Thymus (tissue), 11 donors: ENCODE results near the gene SIRT2. TPM values are rescaled to one million over a fixed set of nuclear protein-coding genes. Genes with fewer than 3 reads are reported as not detected.
A peak's percentile ranks its signal among the peaks of the same experiment; 100 is the strongest.

ENCODE experiments used
- DNase-seq, 9 donors: peaks; one replicate each; pipeline ENCODE4 v3.0.0-alpha.2; 2013; ENCODE audit warnings: low spot score in 9 of 9, low read depth in 6 of 9, missing footprints in 1 of 9
- H3K27ac ChIP-seq, 2 donors: one replicate each; pipeline ENCODE4 v1.5.1; 2013; ENCODE audit warnings: control low read depth in 1 of 2, low read depth in 1 of 2, low read length in 1 of 2, mild to moderate bottlenecking in 1 of 2, moderate library complexity in 1 of 2
- H3K27me3 ChIP-seq, 2 donors: one replicate each; pipeline ENCODE4 v1.5.1; 2013; ENCODE audit warnings: low read length in 1 of 2; ENCODE audit not compliant: control insufficient read depth in 2 of 2, insufficient read depth in 1 of 2
- H3K36me3 ChIP-seq, 2 donors: one replicate each; pipeline ENCODE4 v1.5.1; 2013; ENCODE audit warnings: low read length in 1 of 2, mild to moderate bottlenecking in 1 of 2, moderate library complexity in 1 of 2; ENCODE audit not compliant: control insufficient read depth in 2 of 2, insufficient read depth in 2 of 2
- H3K4me1 ChIP-seq, 2 donors: one replicate each; pipeline ENCODE4 v1.5.1; 2013; ENCODE audit warnings: low read length in 2 of 2; ENCODE audit not compliant: control insufficient read depth in 2 of 2, insufficient read depth in 2 of 2
- H3K4me3 ChIP-seq, 2 donors: one replicate each; pipeline ENCODE4 v1.5.1; 2013; ENCODE audit warnings: low read length in 2 of 2, control low read depth in 1 of 2, mild to moderate bottlenecking in 1 of 2
- H3K9me3 ChIP-seq, 2 donors: one replicate each; pipeline ENCODE4 v1.5.1; 2013; ENCODE audit warnings: low read length in 1 of 2, mild to moderate bottlenecking in 1 of 2; ENCODE audit not compliant: control insufficient read depth in 2 of 2, insufficient read depth in 1 of 2
- WGBS: extraction: QIAGEN DNeasy Blood & Tissue Kit; methylation state at CpG from one replicate; pipeline ENCODE4 v1.1.7; 2013; 5-methylcytosine and 5-hydroxymethylcytosine counted together
- polyA plus RNA-seq: library from polyadenylated mRNA; stranded (reverse); fragments of 200-250 nt; gene quantifications from one replicate; pipeline ENCODE4 v1.2.3, GENCODE V29; 2013
- total RNA-seq: library from RNA; stranded (reverse); fragments of 120-200 nt; gene quantifications from one replicate; pipeline ENCODE4 v1.2.4, GENCODE V29; 2013
- donor health status: healthy.

Gene SIRT2
- total and polyA plus RNA-seq, 2 donors, result 26.8 to 38.3 TPM

- Histone ChIP-seq H3K4me3 (peak overlapping the region; percentile 66 to 95), H3K9me3 (peaks cover 0 to 3% of the 10 kb centered on the region in 2 donors), H3K4me1 (peaks cover 27 to 39% of the 10 kb centered on the region in 2 donors), H3K36me3 (peaks cover 3 to 12% of the 10 kb centered on the region in 2 donors), H3K27ac (peak overlapping the region; percentile 82 to 98), H3K27me3 (peaks cover 0 to 4% of the 10 kb centered on the region in 2 donors)
- peak in 3 of 9 donors; percentile 27 to 53 (median 33) for DNase-seq
- WGBS, result 5% methylated on average over 52 of the region's 52 CpGs
Measured at GRCh38 chr19:38852231-38853044, 47.0 kb downstream of the SIRT2 start.

GRCh38 chr19:38851622-38852230 is 47.7 kb downstream of the SIRT2 start:
- DNase-seq, result peak in 7 of 9 donors; percentile 75 to 91 (median 78)
- under 1% methylated on average over 67 of the region's 67 CpGs for WGBS
- peak overlapping the region; percentile 75 to 95 for H3K4me3 ChIP-seq
- peaks cover 10 to 19% of the 10 kb centered on the region in 2 donors for H3K36me3 ChIP-seq
- peaks cover 0 to 3% of the 10 kb centered on the region in 2 donors for H3K9me3 ChIP-seq
- H3K27ac ChIP-seq, result peak overlapping the region; percentile 98 to 100
- H3K27me3 ChIP-seq, result peaks cover 0 to 4% of the 10 kb centered on the region in 2 donors
- H3K4me1 ChIP-seq, result peaks cover 27 to 42% of the 10 kb centered on the region in 2 donors

GRCh38 chr19:38850976-38851621 is 48.3 kb downstream of the SIRT2 start:
- DNase-seq, result peak in 3 of 9 donors; percentile 37 to 68 (median 41)
- Histone ChIP-seq H3K4me3 (peak overlapping the region; percentile 75 to 95), H3K4me1 (peaks cover 27 to 42% of the 10 kb centered on the region in 2 donors), H3K27ac (peak overlapping the region; percentile 98 to 100), H3K27me3 (peaks cover 0 to 4% of the 10 kb centered on the region in 2 donors), H3K36me3 (peaks cover 16 to 25% of the 10 kb centered on the region in 2 donors), H3K9me3 (peaks cover 0 to 3% of the 10 kb centered on the region in 2 donors)
- 2% methylated on average over 40 of the region's 40 CpGs for WGBS

GRCh38 chr19:38850436-38850975 is 48.9 kb downstream of the SIRT2 start:
- WGBS, result under 1% methylated on average over 26 of the region's 26 CpGs
- peak overlapping the region; percentile 75 to 95 for H3K4me3 ChIP-seq
- H3K36me3 ChIP-seq, result peaks cover 22 to 31% of the 10 kb centered on the region in 2 donors
- peak in 4 of 9 donors; percentile 99 to 100 (median 100) for DNase-seq
- peak overlapping the region; percentile 98 to 100 for H3K27ac ChIP-seq
- H3K9me3 ChIP-seq, result peaks cover 0 to 3% of the 10 kb centered on the region in 2 donors
- peaks cover 0 to 4% of the 10 kb centered on the region in 2 donors for H3K27me3 ChIP-seq
- peaks cover 27 to 42% of the 10 kb centered on the region in 2 donors for H3K4me1 ChIP-seq

- H3K36me3 ChIP-seq, result peaks cover 28 to 37% of the 10 kb centered on the region in 2 donors
- peak within 1 kb of the TSS; percentile 75 to 95 for H3K4me3 ChIP-seq
- DNase-seq, result peak in 6 of 9 donors; percentile 89 to 100 (median 100)
- peaks cover 27 to 45% of the 10 kb centered on the region in 2 donors for H3K4me1 ChIP-seq
- WGBS, result under 1% methylated on average over 50 of the region's 50 CpGs
- peak within 1 kb of the TSS; percentile 100 for H3K27ac ChIP-seq
- H3K9me3 ChIP-seq, result peaks cover 0 to 3% of the 10 kb centered on the region in 2 donors
- H3K27me3 ChIP-seq, result peaks cover 0 to 4% of the 10 kb centered on the region in 2 donors
Measured at GRCh38 chr19:38849860-38850435, 49.5 kb downstream of the SIRT2 start, which contains the start of gene HNRNPL. Gene HNRNPL, minus strand, starts transcription at chr19:38849986. Its CDS starts 20 bp downstream, at chr19:38849966.

- peaks cover 0 to 3% of the 10 kb centered on the region in 2 donors for H3K9me3 ChIP-seq
- H3K4me3 ChIP-seq, result peak overlapping the region; percentile 64 to 95
- peaks cover 34 to 43% of the 10 kb centered on the region in 2 donors for H3K36me3 ChIP-seq
- under 1% methylated on average over 76 of the region's 76 CpGs for WGBS
- peaks cover 27 to 46% of the 10 kb centered on the region in 2 donors for H3K4me1 ChIP-seq
- peaks cover 0 to 4% of the 10 kb centered on the region in 2 donors for H3K27me3 ChIP-seq
- peak in 8 of 9 donors; percentile 85 to 96 (median 90) for DNase-seq
- peak overlapping the region; percentile 92 to 100 for H3K27ac ChIP-seq
Measured at GRCh38 chr19:38849147-38849859, 50.1 kb downstream of the SIRT2 start.

- peaks cover 42 to 51% of the 10 kb centered on the region in 2 donors for H3K36me3 ChIP-seq
- DNase-seq, result no peak
- peaks cover 28 to 54% of the 10 kb centered on the region in 2 donors for H3K4me1 ChIP-seq
Measured at GRCh38 chr19:38848299-38849146, 50.9 kb downstream of the SIRT2 start.

More at GRCh38 chr19:38848299-38849146, 50.9 kb downstream of the SIRT2 start:
- peak overlapping the region; percentile 68 to 100 for H3K27ac ChIP-seq
- WGBS, result 50% methylated on average over 22 of the region's 22 CpGs
- H3K27me3 ChIP-seq, result peaks cover 0 to 4% of the 10 kb centered on the region in 2 donors
- peaks cover 0 to 3% of the 10 kb centered on the region in 2 donors for H3K9me3 ChIP-seq
- peak overlapping the region; percentile 64 to 95 for H3K4me3 ChIP-seq
